ENCODE results near the gene GDI2. TPM values are rescaled to one million over a fixed set of nuclear protein-coding genes. Genes with fewer than 3 reads are reported as not detected.

Gene GDI2
- total RNA-seq, 1 experiment from 2014 or later: 144 TPM

GRCh38 chr10:5835446-5836095 lies 22.3 kb upstream of the GDI2 start:
- ChIA-PET CTCF (no interaction called here), RAD21 (ENCODE audit: low non-redundant PET in 1 of 2, low total read pairs in 2 of 2, uncharacterized antibody in 2 of 2, unreplicated experiment in 2 of 2) (no interaction called here), POLR2A (no interaction called here)
- TF ChIP-seq SP1 (IDR thresholded peaks at IDR 0.05; ENCODE audit: low read depth): no peak
- no peak for TF ChIP-seq FOSL1 (IDR thresholded peaks at IDR 0.05; ENCODE audit: low read depth)
- Histone ChIP-seq H3K27ac (ENCODE audit: low read depth, low read length) (no peak overlapping the region), H2AFZ (ENCODE audit: low read depth, low read length, poor library complexity, severe bottlenecking) (no peak overlapping the region), H3K9ac (ENCODE audit: low read length) (no peak overlapping the region), H3K9me2 (ENCODE audit: insufficient read depth) (no peaks in the 10 kb centered on the region), H3K9me3 (ENCODE audit: control insufficient read depth in 1 of 2, insufficient read depth in 1 of 2, low read depth in 1 of 2, low read length in 2 of 2) (no peaks in the 10 kb centered on the region), H3K27me3 (ENCODE audit: insufficient read depth, low read length) (no peaks in the 10 kb centered on the region), H3K36me3 (ENCODE audit: control insufficient read depth in 1 of 2, insufficient read depth in 2 of 2, low read length in 2 of 2) (no peaks in the 10 kb centered on the region), H4K20me1 (ENCODE audit: insufficient read depth) (no peaks in the 10 kb centered on the region), H3K4me2 (ENCODE audit: low read length) (no peak overlapping the region), H3K4me1 (ENCODE audit: control insufficient read depth in 1 of 2, insufficient read depth in 2 of 2, low read length in 2 of 2) (peaks cover 2 to 8% of the 10 kb centered on the region in 2 experiments; a peak in 3 of 4 replicates), H3K4me3 (replicated peaks in 1 of 2; ENCODE audit: low read depth in 1 of 2, low read length in 2 of 2) (no peak overlapping the region), H3K79me2 (ENCODE audit: insufficient read depth, low read length) (no peaks in the 10 kb centered on the region)
- intact Hi-C loops (cut with micrococcal nuclease): no loop called here
- BruUV-seq (replicated peaks): no TSS peak
- ATAC-seq: no peak
- DNase-seq (ENCODE audit: low read depth, low spot score): no peak

- H3K4me1 ChIP-seq (ENCODE audit: control insufficient read depth in 1 of 2, insufficient read depth in 2 of 2, low read length in 2 of 2): peaks cover 2 to 8% of the 10 kb centered on the region in 2 experiments; a peak in 3 of 4 replicates
- ChIA-PET POLR2A (no interaction called here), CTCF (no interaction called here), RAD21 (ENCODE audit: low non-redundant PET in 1 of 2, low total read pairs in 2 of 2, uncharacterized antibody in 2 of 2, unreplicated experiment in 2 of 2) (no interaction called here)
- H3K9me2 ChIP-seq (ENCODE audit: insufficient read depth): no peaks in the 10 kb centered on the region
- H3K9ac ChIP-seq (ENCODE audit: low read length): no peak overlapping the region
- no peak overlapping the region for H2AFZ ChIP-seq (ENCODE audit: low read depth, low read length, poor library complexity, severe bottlenecking)
- H3K9me3 ChIP-seq (ENCODE audit: control insufficient read depth in 1 of 2, insufficient read depth in 1 of 2, low read depth in 1 of 2, low read length in 2 of 2): no peaks in the 10 kb centered on the region
- BruUV-seq (replicated peaks): no TSS peak
- H3K4me3 ChIP-seq (replicated peaks in 1 of 2; ENCODE audit: low read depth in 1 of 2, low read length in 2 of 2): no peak overlapping the region
- no peaks in the 10 kb centered on the region for H3K27me3 ChIP-seq (ENCODE audit: insufficient read depth, low read length)
- H3K27ac ChIP-seq (ENCODE audit: low read depth, low read length): no peak overlapping the region
- no peaks in the 10 kb centered on the region for H4K20me1 ChIP-seq (ENCODE audit: insufficient read depth)
- no peak overlapping the region for H3K4me2 ChIP-seq (ENCODE audit: low read length)
- intact Hi-C loops (cut with micrococcal nuclease): no loop called here
- no peaks in the 10 kb centered on the region for H3K36me3 ChIP-seq (ENCODE audit: control insufficient read depth in 1 of 2, insufficient read depth in 2 of 2, low read length in 2 of 2)
- DNase-seq (ENCODE audit: low read depth, low spot score) (no peak), ATAC-seq (no peak)
- H3K79me2 ChIP-seq (ENCODE audit: insufficient read depth, low read length): no peaks in the 10 kb centered on the region
- no peak for TF ChIP-seq ELF1 (IDR thresholded peaks at IDR 0.05; ENCODE audit: borderline replicate concordance, low read depth)
- no peak for TF ChIP-seq TCF7L2 (IDR thresholded peaks at IDR 0.05; ENCODE audit: borderline replicate concordance, extremely low read depth, insufficient read depth, insufficient read length)
- TF ChIP-seq ZNF274 (IDR thresholded peaks at IDR 0.05; ENCODE audit: low read depth, low read length): no peak
- no peak for TF ChIP-seq YY1 (IDR thresholded peaks at IDR 0.05; ENCODE audit: extremely low read depth, insufficient replicate concordance, low read depth, low read length)
- TF ChIP-seq FOSL1 (IDR thresholded peaks at IDR 0.05; ENCODE audit: low read depth): no peak
- no peak for TF ChIP-seq EZH2 (IDR thresholded peaks at IDR 0.05)
- TF ChIP-seq RAD21 (IDR thresholded peaks at IDR 0.05; ENCODE audit: low read depth): no peak
- TF ChIP-seq SRF (IDR thresholded peaks at IDR 0.05; ENCODE audit: low read depth): no peak
- no peak for TF ChIP-seq SP1 (IDR thresholded peaks at IDR 0.05; ENCODE audit: low read depth)
- no peak for TF ChIP-seq CEBPB (IDR thresholded peaks at IDR 0.05; ENCODE audit: low read depth)
- no peak for TF ChIP-seq ZBTB33 (IDR thresholded peaks at IDR 0.05; ENCODE audit: extremely low read depth, insufficient replicate concordance, low read length)
- no peak for TF ChIP-seq CBX3 (IDR thresholded peaks at IDR 0.05; ENCODE audit: low read depth)
Measured at GRCh38 chr10:5833814-5834213, 20.6 kb upstream of the GDI2 start.
